BLaER1 (cell line): ENCODE data around the gene CTNND2.

Source experiments
- H3K27ac ChIP-seq: shearing (Covaris generic); formaldehyde crosslinking; 2 replicates; pipeline ENCODE4 v1.8.1; 2022
- H3K27me3 ChIP-seq: shearing (Covaris generic); formaldehyde crosslinking; 2 replicates; pipeline ENCODE4 v1.8.1; 2022
- H3K36me3 ChIP-seq: shearing (Covaris generic); formaldehyde crosslinking; 2 replicates; pipeline ENCODE4 v1.8.1; 2022
- H3K4me1 ChIP-seq: shearing (Covaris generic); formaldehyde crosslinking; 2 replicates; pipeline ENCODE4 v1.8.1; 2022
- H3K4me2 ChIP-seq: shearing (Covaris generic); formaldehyde crosslinking; 2 replicates; pipeline ENCODE4 v1.8.1; 2022
- H3K4me3 ChIP-seq: shearing (Covaris generic); formaldehyde crosslinking; 2 replicates; pipeline ENCODE4 v1.8.1; 2022
- H3K9ac ChIP-seq: shearing (Covaris generic); formaldehyde crosslinking; 2 replicates; pipeline ENCODE4 v1.8.1; 2022
- H3K9me3 ChIP-seq: shearing (Covaris generic); formaldehyde crosslinking; 2 replicates; pipeline ENCODE4 v1.8.1; 2022
- H4K20me1 ChIP-seq: shearing (Covaris generic); formaldehyde crosslinking; 2 replicates; pipeline ENCODE4 v1.8.1; 2022
- Cebpa-rat ChIP-seq: shearing (Covaris generic); IDR thresholded peaks from 2 replicates; pipeline ENCODE4 v1.8.1; 2022

Gene CTNND2

DNA sequence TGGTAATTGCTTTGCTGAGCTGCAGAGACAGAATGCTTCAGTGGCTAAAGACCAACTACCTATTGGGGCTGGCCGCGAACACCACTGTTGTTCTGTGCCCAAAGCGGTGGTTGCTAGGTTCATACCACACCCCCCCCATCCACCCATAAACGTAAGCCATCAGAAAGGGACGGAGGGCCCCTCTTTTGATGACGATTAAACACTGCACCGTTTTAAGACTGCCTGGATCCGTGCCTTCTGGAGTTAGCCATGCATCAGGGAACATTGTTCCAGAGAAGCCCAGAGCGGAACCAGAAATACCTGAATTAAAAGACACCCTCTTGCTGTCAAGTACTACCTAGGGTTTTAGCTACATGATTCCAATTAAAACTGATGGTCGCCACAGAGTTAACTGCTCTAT is 774.1 kb downstream of the CTNND2 start:
- no peaks in the 10 kb centered on the region for H3K36me3 ChIP-seq
- H3K9ac ChIP-seq, result no peak overlapping the region
- no peak overlapping the region for H3K4me3 ChIP-seq
- no peak overlapping the region for H3K4me2 ChIP-seq
- no peak overlapping the region for H3K27ac ChIP-seq
- H4K20me1 ChIP-seq, result no peaks in the 10 kb centered on the region
- no peak for TF ChIP-seq Cebpa-rat
- no peaks in the 10 kb centered on the region for H3K9me3 ChIP-seq
- H3K4me1 ChIP-seq, result no peaks in the 10 kb centered on the region
- H3K27me3 ChIP-seq, result no peaks in the 10 kb centered on the region

DNA sequence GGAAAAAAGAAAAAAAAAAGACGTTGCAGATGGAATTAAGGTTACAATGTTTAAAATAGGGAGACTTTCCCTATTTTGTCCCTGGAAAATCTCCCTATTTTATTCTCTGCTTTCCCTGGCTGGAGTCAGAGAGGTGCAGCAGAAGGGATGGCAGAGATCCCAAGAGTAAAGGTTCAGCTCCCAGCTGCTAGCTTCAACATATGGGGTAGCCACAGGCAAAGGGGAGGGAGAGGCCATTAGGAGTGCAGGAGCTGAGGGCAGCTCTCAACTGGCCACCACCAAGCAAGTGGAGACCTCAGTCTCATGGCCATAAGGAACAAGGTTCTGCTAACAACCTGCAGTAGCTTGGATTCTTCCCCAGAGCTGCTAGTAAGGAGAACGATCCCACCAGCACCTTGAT is 776.2 kb downstream of the CTNND2 start:
- Histone ChIP-seq H3K4me3 (no peak overlapping the region), H3K4me2 (no peak overlapping the region), H4K20me1 (no peaks in the 10 kb centered on the region), H3K27me3 (no peaks in the 10 kb centered on the region), H3K27ac (no peak overlapping the region), H3K9ac (no peak overlapping the region), H3K36me3 (no peaks in the 10 kb centered on the region), H3K9me3 (no peaks in the 10 kb centered on the region), H3K4me1 (no peaks in the 10 kb centered on the region)
- no peak for TF ChIP-seq Cebpa-rat

DNA sequence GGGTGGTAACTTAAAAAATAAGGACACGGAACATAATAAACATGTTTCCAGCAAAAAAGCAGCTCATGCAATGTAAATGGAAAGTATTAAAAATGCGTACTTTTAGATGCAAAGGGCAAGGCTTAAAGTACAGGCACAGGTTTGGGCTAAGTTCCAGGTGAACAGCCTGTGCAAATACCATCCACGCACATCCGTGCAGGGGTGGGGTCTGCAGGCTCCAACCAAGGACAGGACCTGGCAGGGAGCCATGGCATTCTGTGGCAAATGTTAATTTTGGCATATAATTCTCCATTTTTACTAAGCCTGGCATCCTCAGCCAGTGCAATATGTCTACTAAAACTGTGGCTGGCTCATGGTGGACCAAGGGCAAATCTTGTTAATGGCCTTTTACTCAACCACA is 777.4 kb downstream of the CTNND2 start:
- Histone ChIP-seq H3K27ac (no peak overlapping the region), H3K4me2 (no peak overlapping the region), H3K36me3 (no peaks in the 10 kb centered on the region), H3K9ac (no peak overlapping the region), H3K9me3 (no peaks in the 10 kb centered on the region), H3K4me1 (no peaks in the 10 kb centered on the region), H3K4me3 (no peak overlapping the region), H4K20me1 (no peaks in the 10 kb centered on the region), H3K27me3 (no peaks in the 10 kb centered on the region)
- no peak for TF ChIP-seq Cebpa-rat

DNA sequence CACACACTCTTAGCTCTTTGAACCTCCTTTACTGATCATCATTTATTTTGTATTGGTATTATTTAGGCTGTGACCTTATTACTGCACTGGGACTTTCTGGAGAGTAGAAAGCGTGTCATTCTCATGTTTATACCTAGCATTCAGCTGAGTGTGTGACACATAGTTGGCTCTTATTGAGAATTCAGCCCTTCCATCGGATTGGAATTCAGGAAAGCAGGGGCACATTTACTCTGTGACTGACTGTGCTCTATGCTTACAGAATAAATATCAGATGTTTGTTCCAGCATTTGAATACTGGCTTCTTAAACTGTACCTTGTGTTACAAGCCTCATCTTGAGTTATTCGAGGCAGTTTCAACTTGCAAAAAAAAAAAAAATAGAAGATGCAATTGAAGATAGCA is 782.4 kb downstream of the CTNND2 start:
- TF ChIP-seq Cebpa-rat, result no peak
- Histone ChIP-seq H3K4me3 (no peak overlapping the region), H3K4me2 (no peak overlapping the region), H4K20me1 (no peaks in the 10 kb centered on the region), H3K9me3 (no peaks in the 10 kb centered on the region), H3K4me1 (peaks cover 8% of the 10 kb centered on the region; the same call in 1 of the 2 replicates), H3K27me3 (no peaks in the 10 kb centered on the region), H3K9ac (no peak overlapping the region), H3K36me3 (no peaks in the 10 kb centered on the region), H3K27ac (no peak overlapping the region)

DNA sequence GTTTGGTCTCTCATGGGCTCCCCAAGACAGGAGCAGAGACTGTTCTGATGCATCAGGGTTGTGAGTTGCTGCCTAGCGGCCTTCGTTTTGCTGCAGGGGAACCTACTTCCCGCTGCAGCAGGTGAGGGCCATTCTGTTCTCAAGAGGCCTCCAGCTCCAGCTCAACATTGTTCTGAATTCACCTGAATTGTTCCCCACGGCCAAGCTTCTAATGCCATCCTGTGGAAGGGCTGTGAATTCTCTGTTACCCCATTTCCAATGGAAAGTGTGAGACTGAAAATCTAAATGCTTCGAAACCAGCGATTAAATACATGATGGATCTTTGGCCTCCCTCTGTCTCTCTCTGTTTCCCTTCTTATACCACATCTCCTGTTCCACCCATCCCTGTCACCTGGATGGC is 794.1 kb downstream of the CTNND2 start:
- Histone ChIP-seq H3K4me1 (peaks cover 10% of the 10 kb centered on the region), H3K27me3 (no peaks in the 10 kb centered on the region), H3K36me3 (no peaks in the 10 kb centered on the region), H3K9ac (no peak overlapping the region), H4K20me1 (no peaks in the 10 kb centered on the region), H3K4me3 (no peak overlapping the region), H3K9me3 (no peaks in the 10 kb centered on the region), H3K27ac (no peak overlapping the region), H3K4me2 (no peak overlapping the region)
- TF ChIP-seq Cebpa-rat, result no peak

DNA sequence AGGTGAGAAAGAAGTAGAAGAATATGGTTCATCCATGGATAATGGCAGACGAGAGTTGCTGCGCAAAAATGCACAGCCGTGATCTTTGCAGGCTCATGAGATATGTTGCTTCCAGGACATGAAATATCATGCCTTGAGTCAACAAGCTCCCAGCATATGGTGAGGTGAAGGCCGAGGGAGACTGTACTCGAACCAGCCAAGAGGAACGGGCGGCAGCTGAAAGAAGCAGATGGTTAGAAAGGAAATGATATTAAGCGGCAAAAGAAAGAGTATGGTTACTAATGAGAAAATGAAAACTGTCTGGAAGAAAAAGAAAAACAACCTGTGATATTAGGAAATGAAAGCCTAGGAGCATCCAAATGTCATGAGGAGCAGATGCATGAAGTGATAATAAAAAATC is 798.5 kb downstream of the CTNND2 start:
- H3K36me3 ChIP-seq, result no peaks in the 10 kb centered on the region
- no peak overlapping the region for H3K4me3 ChIP-seq
- no peaks in the 10 kb centered on the region for H4K20me1 ChIP-seq
- no peak overlapping the region for H3K27ac ChIP-seq
- no peaks in the 10 kb centered on the region for H3K27me3 ChIP-seq
- no peak overlapping the region for H3K9ac ChIP-seq
- peaks cover 14% of the 10 kb centered on the region for H3K4me1 ChIP-seq
- no peak for TF ChIP-seq Cebpa-rat
- H3K9me3 ChIP-seq, result no peaks in the 10 kb centered on the region
- peak overlapping the region; percentile 34 for H3K4me2 ChIP-seq

DNA sequence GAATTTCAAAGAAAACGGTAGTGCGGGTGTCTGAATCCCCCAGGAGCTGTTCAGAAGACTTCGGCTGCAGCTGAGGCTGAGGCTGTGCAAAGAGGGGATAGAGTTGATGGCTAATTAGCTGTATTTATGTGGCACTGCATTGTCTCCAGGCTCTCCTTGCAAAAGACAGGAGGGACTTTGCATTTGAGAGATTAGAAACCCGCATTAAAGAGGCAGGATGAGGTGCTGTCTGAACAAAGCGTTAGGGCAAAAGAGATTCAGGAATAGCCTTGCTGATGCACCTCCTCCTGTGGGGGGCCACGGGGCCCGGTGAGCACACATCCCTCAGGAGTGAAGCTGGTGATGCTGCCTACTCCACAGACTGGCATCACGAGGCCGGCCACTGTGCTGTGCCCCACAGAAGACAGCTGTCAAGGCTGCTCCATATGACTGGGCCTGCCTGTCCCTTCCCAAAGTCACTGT is 799.6 kb downstream of the CTNND2 start:
- H3K27ac ChIP-seq, result no peak overlapping the region
- no peak for TF ChIP-seq Cebpa-rat
- no peaks in the 10 kb centered on the region for H3K27me3 ChIP-seq
- no peaks in the 10 kb centered on the region for H3K9me3 ChIP-seq
- peaks cover 20% of the 10 kb centered on the region for H3K4me1 ChIP-seq
- H3K4me3 ChIP-seq, result no peak overlapping the region
- no peak overlapping the region for H3K4me2 ChIP-seq
- H3K36me3 ChIP-seq, result no peaks in the 10 kb centered on the region
- H4K20me1 ChIP-seq, result no peaks in the 10 kb centered on the region
- H3K9ac ChIP-seq, result no peak overlapping the region

DNA sequence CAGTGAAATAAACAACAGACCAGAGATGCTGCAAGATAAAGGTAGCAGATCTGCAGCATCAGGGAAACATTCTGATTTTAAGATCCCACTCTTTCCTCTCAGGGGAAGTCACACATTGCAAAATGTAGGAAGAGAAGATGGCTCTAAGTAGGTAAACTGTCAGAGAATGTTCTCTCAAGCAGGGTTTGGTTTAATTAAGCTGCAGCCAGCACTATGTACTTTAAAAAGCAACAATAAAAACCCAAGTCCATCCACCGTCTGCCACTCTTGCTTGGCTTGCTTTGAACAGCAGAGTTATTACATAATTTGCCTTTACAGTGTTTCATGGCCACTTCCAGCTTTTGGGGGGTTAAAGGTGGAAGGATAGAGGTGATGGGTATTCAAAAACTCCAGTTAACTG is 800.0 kb downstream of the CTNND2 start:
- H4K20me1 ChIP-seq, result no peaks in the 10 kb centered on the region
- no peak overlapping the region for H3K9ac ChIP-seq
- H3K27ac ChIP-seq, result no peak overlapping the region
- H3K4me1 ChIP-seq, result peaks cover 20% of the 10 kb centered on the region
- TF ChIP-seq Cebpa-rat, result no peak
- no peak overlapping the region for H3K4me3 ChIP-seq
- H3K36me3 ChIP-seq, result no peaks in the 10 kb centered on the region
- no peak overlapping the region for H3K4me2 ChIP-seq
- no peaks in the 10 kb centered on the region for H3K9me3 ChIP-seq
- no peaks in the 10 kb centered on the region for H3K27me3 ChIP-seq

DNA sequence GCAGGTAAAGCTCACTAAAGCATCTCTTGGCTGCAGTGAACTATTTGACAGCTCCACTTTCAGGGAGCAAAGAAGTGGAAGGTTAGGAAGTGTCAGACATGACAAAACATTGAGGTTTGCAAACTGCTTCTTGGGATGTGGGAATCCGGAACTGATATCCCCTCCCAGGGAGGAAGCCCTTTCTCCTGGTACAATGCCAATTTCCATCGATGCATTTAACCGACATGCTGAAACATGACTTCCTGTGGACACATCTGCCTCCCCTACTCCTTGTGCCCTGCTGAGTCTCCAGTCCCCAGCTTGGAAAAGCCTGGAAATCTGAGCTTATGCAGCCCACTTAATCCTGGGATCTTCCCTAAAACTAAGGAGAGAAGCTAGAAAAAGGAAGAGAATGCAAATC is 820.1 kb downstream of the CTNND2 start:
- Histone ChIP-seq H3K9ac (no peak overlapping the region), H3K4me2 (peak overlapping the region; percentile 14; the same call in 1 of the 2 replicates), H4K20me1 (no peaks in the 10 kb centered on the region), H3K4me1 (peaks cover 19% of the 10 kb centered on the region), H3K27me3 (no peaks in the 10 kb centered on the region), H3K36me3 (no peaks in the 10 kb centered on the region; the same call in 1 of the 2 replicates), H3K27ac (no peak overlapping the region), H3K4me3 (no peak overlapping the region), H3K9me3 (peaks cover 22% of the 10 kb centered on the region)
- no peak for TF ChIP-seq Cebpa-rat

DNA sequence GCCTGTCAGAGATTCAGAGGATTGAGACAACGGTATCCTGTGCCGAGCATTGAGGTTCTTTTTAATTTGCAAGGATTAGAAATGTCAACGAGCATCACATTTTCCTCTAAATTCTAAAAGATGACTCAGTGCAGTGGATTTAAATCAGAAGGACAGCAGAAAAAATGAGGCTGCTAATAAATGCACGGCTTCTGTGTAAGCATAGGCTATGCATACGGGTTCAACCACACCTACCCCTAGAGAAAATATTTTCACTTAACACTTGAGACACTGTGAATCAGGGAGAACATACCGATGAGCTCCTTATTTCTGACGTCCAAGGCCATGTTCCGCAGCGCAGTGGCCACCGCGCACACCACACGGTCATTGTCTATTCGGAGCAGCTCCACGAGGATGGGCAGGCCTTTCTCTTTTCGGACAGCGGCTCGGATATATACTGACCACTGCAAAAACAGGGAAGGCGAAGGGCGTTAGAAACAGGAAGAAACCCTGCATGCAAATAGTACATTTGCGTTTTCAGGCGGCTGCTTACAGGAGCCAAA is 821.8 kb downstream of the CTNND2 start:
- Histone ChIP-seq H3K4me2 (no peak overlapping the region), H3K4me3 (no peak overlapping the region), H3K4me1 (peaks cover 8% of the 10 kb centered on the region), H3K9me3 (peaks cover 11% of the 10 kb centered on the region; the same call in 1 of the 2 replicates), H3K27ac (no peak overlapping the region), H3K36me3 (no peaks in the 10 kb centered on the region), H4K20me1 (no peaks in the 10 kb centered on the region), H3K27me3 (no peaks in the 10 kb centered on the region), H3K9ac (no peak overlapping the region)
- TF ChIP-seq Cebpa-rat, result no peak

DNA sequence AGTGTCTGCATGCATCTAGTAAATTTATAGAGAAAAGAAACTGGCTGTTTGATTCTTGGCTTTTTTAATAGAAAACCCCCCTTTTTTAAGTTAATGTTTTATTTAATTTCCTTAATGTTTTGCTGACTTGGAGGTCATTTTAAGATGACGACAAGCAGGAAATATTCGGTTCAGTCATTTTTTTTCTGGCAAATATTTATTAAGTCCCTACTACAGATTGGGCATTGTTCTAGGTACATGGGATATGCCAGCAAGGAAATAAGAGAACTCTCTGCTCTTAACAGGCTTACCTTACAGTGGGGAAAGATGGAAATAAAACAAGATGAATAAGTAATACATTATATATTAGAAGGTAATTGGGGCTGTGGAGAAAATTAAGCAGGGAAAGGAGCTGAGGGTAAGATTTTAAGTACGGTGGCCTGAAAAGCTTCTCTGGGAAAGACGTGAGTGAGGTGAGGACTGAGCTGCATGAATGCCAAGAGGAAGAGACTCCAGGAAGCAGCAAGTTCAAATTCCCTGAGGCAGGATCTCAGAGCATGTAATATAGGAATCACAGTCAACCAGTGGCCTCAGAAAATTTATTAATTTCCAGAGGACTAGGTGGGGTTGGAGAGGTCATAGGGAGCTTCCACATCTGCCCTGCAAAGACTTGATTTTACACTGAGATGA is 827.2 kb downstream of the CTNND2 start:
- Histone ChIP-seq H3K4me3 (no peak overlapping the region), H3K4me2 (no peak overlapping the region), H3K27me3 (no peaks in the 10 kb centered on the region), H3K36me3 (no peaks in the 10 kb centered on the region), H3K4me1 (no peaks in the 10 kb centered on the region), H3K27ac (no peak overlapping the region), H3K9me3 (no peaks in the 10 kb centered on the region), H3K9ac (no peak overlapping the region), H4K20me1 (no peaks in the 10 kb centered on the region)
- TF ChIP-seq Cebpa-rat, result no peak
